Stomach smooth muscle (tissue), 2 donors: ENCODE measurements around the gene SIPA1L2.
"Not testable (repeated sequence)": the region's sequence is repeated elsewhere in the genome, so short reads cannot be mapped to it uniquely, and the experiment has no call there.

ENCODE experiments used
- H3K27ac ChIP-seq: one replicate; pipeline ENCODE4 v1.7.0; 2013; ENCODE audit warnings: mild to moderate bottlenecking, low read length, inconsistent platforms
- H3K27me3 ChIP-seq, 2 donors: one replicate each; pipeline ENCODE4 v1.7.0; 2013; ENCODE audit warnings: low read length in 2 of 2; ENCODE audit not compliant: insufficient read depth in 2 of 2, control insufficient read depth in 1 of 2
- H3K36me3 ChIP-seq, 2 donors: one replicate each; pipeline ENCODE4 v1.7.0; 2013; ENCODE audit warnings: low read length in 2 of 2; ENCODE audit not compliant: control insufficient read depth in 2 of 2, insufficient read depth in 2 of 2
- H3K4me1 ChIP-seq: one replicate; pipeline ENCODE4 v1.7.0; 2013; ENCODE audit warnings: low read length; ENCODE audit not compliant: control insufficient read depth, insufficient read depth
- H3K4me3 ChIP-seq, 2 donors: one replicate each; pipeline ENCODE4 v1.7.0; 2013; ENCODE audit warnings: low read length in 2 of 2
- H3K9ac ChIP-seq, 2 donors: one replicate each; pipeline ENCODE4 v1.7.0; 2013; ENCODE audit warnings: low read length in 2 of 2, mild to moderate bottlenecking in 1 of 2
- H3K9me3 ChIP-seq, 2 donors: one replicate each; pipeline ENCODE4 v1.7.0; 2013; ENCODE audit warnings: low read length in 2 of 2; ENCODE audit not compliant: control insufficient read depth in 2 of 2
- donor health status: healthy.
- donor health status: Pancreatic carcinoma.

SIPA1L2 gene

DNA sequence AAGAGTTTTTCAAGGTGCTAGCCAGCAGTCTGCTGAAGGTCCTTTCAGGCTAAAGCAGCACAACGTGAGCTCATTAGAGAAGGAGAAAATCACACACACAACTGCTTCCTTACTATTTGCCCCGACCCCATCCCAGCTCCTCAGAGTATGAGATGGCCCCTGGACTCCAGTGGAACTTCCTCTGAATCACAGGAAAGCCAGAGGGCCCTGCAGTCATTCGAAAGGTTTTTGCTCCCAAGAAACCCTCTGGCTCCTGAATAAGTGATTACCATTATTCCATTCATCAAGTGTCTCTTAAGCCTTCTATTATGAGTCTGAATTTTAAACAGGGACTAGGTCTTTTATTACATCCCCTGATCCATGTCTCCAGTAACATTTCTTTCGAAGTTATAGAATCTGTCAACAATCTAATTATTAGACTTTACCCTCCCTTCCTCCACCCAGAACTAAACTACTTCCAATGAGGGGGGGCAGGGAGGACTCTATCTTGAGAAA lies 14.6 kb downstream of the SIPA1L2 start:
- Histone ChIP-seq H3K36me3 (no peaks in the 10 kb centered on the region), H3K4me3 (no peak overlapping the region), H3K9me3 (no peaks in the 10 kb centered on the region), H3K4me1 (peaks cover 9% of the 10 kb centered on the region), H3K27me3 (no peaks in the 10 kb centered on the region), H3K9ac (no peak overlapping the region), H3K27ac (no peak overlapping the region)

DNA sequence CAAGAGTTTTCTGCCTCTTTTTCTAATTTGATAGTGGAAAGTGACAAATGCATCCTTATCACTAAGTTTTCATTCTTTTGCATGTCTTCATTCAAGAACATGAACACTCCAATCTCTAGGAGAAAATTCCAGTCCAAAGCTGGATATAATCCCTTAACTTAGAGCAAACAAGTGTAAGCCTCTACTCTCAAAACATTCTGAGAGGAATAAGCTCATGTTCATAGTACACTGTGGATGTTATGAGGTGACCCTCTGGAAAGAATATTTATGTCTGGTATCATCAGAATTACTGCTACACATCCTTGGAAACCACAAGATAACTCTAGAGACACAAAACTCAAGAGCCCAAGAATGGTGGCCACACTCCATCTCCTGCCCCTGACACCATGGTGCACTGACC lies 15.1 kb downstream of the SIPA1L2 start:
- Histone ChIP-seq H3K4me3 (no peak overlapping the region), H3K36me3 (no peaks in the 10 kb centered on the region), H3K4me1 (peaks cover 5% of the 10 kb centered on the region), H3K9me3 (no peaks in the 10 kb centered on the region), H3K9ac (no peak overlapping the region), H3K27ac (no peak overlapping the region), H3K27me3 (no peaks in the 10 kb centered on the region)

- H3K27ac ChIP-seq: no peak overlapping the region
- no peaks in the 10 kb centered on the region for H3K27me3 ChIP-seq
- H3K4me3 ChIP-seq: no peak overlapping the region
- peaks cover 5% of the 10 kb centered on the region for H3K4me1 ChIP-seq
- no peaks in the 10 kb centered on the region for H3K9me3 ChIP-seq
- no peaks in the 10 kb centered on the region for H3K36me3 ChIP-seq
- H3K9ac ChIP-seq: no peak overlapping the region
Observed at GRCh38 chr1:232613752-232614381, 16.1 kb downstream of the SIPA1L2 start.

DNA sequence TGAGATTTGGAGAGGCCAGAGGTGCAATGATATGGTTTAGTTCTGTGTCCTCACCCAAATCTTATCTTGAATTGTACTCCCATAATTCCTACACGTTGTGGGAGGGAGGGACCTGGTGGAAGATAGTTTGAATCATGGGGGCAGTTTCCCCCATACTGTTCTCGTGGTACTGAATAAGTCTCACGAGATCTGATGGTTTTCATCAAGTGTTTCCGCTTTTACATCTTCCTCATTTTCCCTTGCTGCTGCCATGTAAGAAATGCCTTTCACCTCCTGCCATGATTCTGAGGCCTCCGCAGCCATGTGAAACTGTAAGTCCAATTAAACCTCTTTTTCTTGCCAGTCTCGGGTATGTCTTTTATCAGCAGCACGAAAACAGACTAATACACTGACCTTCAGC lies 17.1 kb downstream of the SIPA1L2 start:
- not testable (repeated sequence) for H3K9me3 ChIP-seq, H3K4me1 ChIP-seq, H3K36me3 ChIP-seq, H3K27me3 ChIP-seq, H3K9ac ChIP-seq, H3K27ac ChIP-seq, H3K4me3 ChIP-seq

DNA sequence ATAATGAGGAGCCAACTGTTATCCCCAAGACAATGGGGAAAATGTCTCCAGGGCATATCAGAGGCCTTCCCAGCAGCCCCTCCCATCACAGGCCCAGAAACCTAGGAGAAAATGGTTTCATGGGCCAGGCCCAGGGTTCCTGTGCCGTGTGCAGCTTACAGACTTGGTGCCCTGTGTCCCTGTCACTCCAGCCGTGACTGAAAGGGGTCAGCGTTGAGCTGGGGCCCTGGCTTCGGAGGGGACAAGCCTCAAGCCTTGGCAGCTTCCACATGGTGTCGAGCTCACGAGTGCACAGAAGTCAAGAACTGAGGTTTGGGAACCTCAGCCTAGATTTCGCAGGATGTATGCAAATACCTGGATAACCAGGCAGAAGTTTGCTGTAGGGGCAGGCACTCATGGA lies 18.1 kb downstream of the SIPA1L2 start:
- Histone ChIP-seq H3K9me3 (no peaks in the 10 kb centered on the region), H3K4me1 (peaks cover 5% of the 10 kb centered on the region), H3K27me3 (no peaks in the 10 kb centered on the region), H3K36me3 (no peaks in the 10 kb centered on the region), H3K4me3 (no peak overlapping the region), H3K9ac (no peak overlapping the region), H3K27ac (no peak overlapping the region)

DNA sequence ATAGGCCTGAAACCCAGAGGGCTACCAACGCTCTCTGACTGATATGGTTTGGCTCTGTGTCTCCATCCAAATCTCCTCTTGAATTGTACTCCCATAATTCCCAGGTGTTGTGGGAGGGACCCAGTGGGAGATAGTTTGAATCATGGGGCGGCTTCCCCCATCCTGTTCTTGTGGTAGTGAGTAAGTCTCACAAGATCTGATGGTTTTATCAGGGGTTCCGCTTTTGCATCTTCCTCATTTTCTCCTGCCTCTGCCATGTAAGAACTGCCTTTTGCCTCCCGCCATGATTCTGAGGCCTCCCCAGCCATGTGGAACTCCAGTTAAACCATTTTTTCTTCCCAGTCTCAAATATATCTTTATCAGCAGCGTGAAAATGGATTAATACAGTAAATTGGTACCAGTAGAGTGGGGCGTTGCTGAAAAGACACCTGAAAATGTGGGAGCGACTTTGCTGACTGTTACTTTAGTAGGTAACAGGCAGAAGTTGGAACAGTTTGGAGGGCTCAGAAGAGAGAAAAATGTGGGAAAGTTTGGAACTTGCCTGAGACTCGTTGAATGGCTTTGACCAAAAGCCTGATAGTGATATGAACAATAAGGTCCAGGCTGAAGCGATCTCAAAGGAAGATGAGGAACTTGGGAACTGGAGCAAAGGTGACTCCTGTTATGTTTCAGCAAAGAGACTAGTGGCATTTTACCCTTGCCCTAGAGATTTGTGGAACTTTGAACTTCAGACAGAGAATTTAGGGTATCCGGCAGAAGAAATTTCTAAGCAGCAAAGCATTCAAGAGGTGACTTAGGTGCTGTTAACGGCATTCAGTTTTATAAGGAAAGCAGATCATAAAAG lies 18.8 kb downstream of the SIPA1L2 start:
- H3K27ac ChIP-seq, H3K4me1 ChIP-seq: not testable (repeated sequence)

DNA sequence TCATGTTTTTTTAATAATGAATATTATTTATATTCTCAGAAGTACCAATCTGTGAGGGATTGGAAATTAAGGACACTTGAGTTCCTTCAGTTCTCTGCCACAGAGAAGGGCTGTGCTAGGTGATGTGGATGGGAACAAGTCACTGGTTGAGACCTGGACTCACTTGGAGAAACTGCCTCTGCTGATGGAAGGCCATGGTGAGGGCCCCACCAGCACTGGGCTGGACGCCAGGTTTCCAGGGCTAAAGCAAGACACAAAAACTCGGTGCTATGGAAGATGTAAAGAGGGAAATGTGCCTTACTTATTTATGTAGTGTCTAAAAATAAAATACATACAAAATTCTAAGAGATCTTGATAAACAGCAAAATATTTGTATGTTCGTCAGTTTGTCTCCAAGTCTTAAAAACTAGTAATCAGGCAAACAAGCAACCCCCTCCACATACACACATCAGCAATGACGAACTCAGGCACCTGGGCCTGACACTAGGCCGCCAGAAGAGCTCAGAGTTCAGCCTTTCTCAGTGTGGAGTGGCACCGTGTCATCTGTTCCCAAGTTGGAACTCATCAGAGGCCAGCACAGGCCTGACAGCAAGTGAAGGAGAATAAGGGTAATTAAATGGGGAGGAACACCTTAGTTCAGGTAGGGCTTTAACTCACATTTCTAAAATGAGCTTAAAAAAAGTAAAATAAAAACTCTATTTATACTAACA lies 19.6 kb downstream of the SIPA1L2 start:
- no peak overlapping the region for H3K9ac ChIP-seq
- H3K4me1 ChIP-seq: peaks cover 5% of the 10 kb centered on the region
- H3K4me3 ChIP-seq: no peak overlapping the region
- H3K9me3 ChIP-seq: no peaks in the 10 kb centered on the region
- H3K36me3 ChIP-seq: no peaks in the 10 kb centered on the region
- H3K27ac ChIP-seq: no peak overlapping the region
- H3K27me3 ChIP-seq: no peaks in the 10 kb centered on the region

More for the DNA sequence above, 18.8 kb downstream of the SIPA1L2 start:
- H3K27me3 ChIP-seq, H3K36me3 ChIP-seq, H3K9me3 ChIP-seq, H3K4me3 ChIP-seq, H3K9ac ChIP-seq: not testable (repeated sequence)

GRCh38 chr1:232608427-232608826 lies 21.5 kb downstream of the SIPA1L2 start:
- H3K9me3 ChIP-seq: no peaks in the 10 kb centered on the region
- no peaks in the 10 kb centered on the region for H3K36me3 ChIP-seq
- H3K27me3 ChIP-seq: no peaks in the 10 kb centered on the region
- H3K9ac ChIP-seq: no peak overlapping the region
- H3K27ac ChIP-seq: no peak overlapping the region
- no peak overlapping the region for H3K4me3 ChIP-seq
- H3K4me1 ChIP-seq: no peaks in the 10 kb centered on the region

- Histone ChIP-seq H3K27ac (no peak overlapping the region), H3K4me1 (peaks cover 7% of the 10 kb centered on the region), H3K4me3 (no peak overlapping the region), H3K27me3 (no peaks in the 10 kb centered on the region), H3K9ac (no peak overlapping the region), H3K9me3 (no peaks in the 10 kb centered on the region), H3K36me3 (no peaks in the 10 kb centered on the region)
Observed at GRCh38 chr1:232602622-232603021, 27.3 kb downstream of the SIPA1L2 start.

DNA sequence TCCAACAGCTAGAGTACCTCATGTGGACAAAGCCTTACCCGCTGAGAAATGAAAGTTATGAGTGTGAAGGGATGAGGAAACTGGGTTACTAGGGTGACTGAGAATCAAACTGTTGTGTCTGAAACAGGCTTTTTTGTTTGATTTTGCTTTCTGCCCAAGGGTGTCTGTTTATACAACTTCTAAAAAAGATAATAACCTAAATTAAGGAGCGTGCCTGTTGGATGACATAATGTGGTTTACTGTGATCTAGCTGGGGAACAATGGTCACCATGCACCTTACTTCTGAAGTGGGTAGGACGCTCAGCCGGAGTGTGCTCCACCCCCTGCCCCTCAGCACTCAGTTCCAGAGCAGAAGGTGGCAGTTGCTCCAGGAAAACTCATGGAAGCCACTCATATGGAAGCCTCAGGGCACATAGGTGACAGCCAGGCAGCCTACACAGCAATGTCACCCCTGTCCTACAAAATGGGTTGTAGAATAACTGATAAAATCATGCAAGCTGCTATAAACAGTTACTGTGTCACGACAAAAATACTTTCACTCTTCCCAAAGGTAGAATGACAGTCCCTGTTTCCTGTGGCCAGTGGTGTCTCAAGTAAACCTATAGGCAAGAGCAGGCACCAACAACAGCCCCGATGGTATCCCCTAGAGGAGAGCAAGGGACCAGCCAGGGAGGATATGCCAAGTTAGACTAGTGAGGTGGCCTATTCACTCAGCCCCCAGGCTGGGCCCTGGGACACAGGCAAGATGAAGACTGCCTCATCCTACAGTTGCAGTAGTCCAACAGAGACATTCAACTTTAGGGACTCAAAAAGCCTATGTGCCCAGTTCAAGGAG lies 29.3 kb downstream of the SIPA1L2 start:
- Histone ChIP-seq H3K4me3 (no peak overlapping the region), H3K4me1 (peaks cover 11% of the 10 kb centered on the region), H3K9me3 (no peaks in the 10 kb centered on the region), H3K27me3 (no peaks in the 10 kb centered on the region), H3K27ac (no peak overlapping the region), H3K36me3 (no peaks in the 10 kb centered on the region), H3K9ac (no peak overlapping the region)
